LNCAP (cell line): ENCODE data around the gene INSIG1.

ENCODE experiments used
- CTCF ChIP-seq: fragments of 450-650 bp; IDR thresholded peaks from 2 replicates; pipeline ENCODE4 v1.5.1; 2017; ENCODE audit warnings: mild to moderate bottlenecking

INSIG1 gene

GRCh38 chr7:155326385-155326784 is 28.7 kb downstream of the INSIG1 start:
- no peak for TF ChIP-seq CTCF

- no peak for TF ChIP-seq CTCF
Measured at GRCh38 chr7:155327590-155328320, 30.1 kb downstream of the INSIG1 start.

- no peak for TF ChIP-seq CTCF
Measured at GRCh38 chr7:155329225-155329624, 31.5 kb downstream of the INSIG1 start.

GRCh38 chr7:155331396-155331795 is 33.7 kb downstream of the INSIG1 start:
- TF ChIP-seq CTCF = no peak

- TF ChIP-seq CTCF = no peak
Measured at GRCh38 chr7:155333346-155334234, 35.9 kb downstream of the INSIG1 start.

- TF ChIP-seq CTCF = no peak
Measured at GRCh38 chr7:155336812-155337602, 39.3 kb downstream of the INSIG1 start.

GRCh38 chr7:155337946-155338631 is 40.4 kb downstream of the INSIG1 start:
- TF ChIP-seq CTCF = no peak
